H9 (cell line): ENCODE measurements around the gene GTF2A1. TPM values are rescaled to one million over a fixed set of nuclear protein-coding genes. Genes with fewer than 3 reads are reported as not detected.

ENCODE experiments used
- DNase-seq: peaks from one replicate; pipeline ENCODE4 v3.0.0-alpha.2; 2017
- H2AFZ ChIP-seq: one replicate; pipeline ENCODE4 v1.6.1; 2013; ENCODE audit warnings: mild to moderate bottlenecking, low read length, control low read depth, moderate library complexity
- H2AK5ac ChIP-seq: 2 replicates; pipeline ENCODE4 v1.6.1; 2013; ENCODE audit warnings: low read length, control low read depth, mixed read lengths; ENCODE audit not compliant: insufficient read length
- H2BK120ac ChIP-seq: one replicate; pipeline ENCODE4 v1.6.1; 2013; ENCODE audit warnings: low read depth, mild to moderate bottlenecking, low read length, control low read depth, inconsistent platforms; ENCODE audit not compliant: poor library complexity, severe bottlenecking
- H2BK12ac ChIP-seq: 2 replicates; pipeline ENCODE4 v1.6.1; 2013; ENCODE audit warnings: low read length, control low read depth, mixed read lengths, low read depth; ENCODE audit not compliant: insufficient read length
- H2BK15ac ChIP-seq: 2 replicates; pipeline ENCODE4 v1.6.1; 2013; ENCODE audit warnings: low read depth, low read length, control low read depth
- H2BK20ac ChIP-seq: one replicate; pipeline ENCODE4 v1.6.1; 2013; ENCODE audit warnings: low read depth, mild to moderate bottlenecking, low read length, control low read depth, inconsistent platforms; ENCODE audit not compliant: poor library complexity, severe bottlenecking
- H2BK5ac ChIP-seq: 2 replicates; pipeline ENCODE4 v1.6.1; 2013; ENCODE audit warnings: low read length, control low read depth, mixed read lengths; ENCODE audit not compliant: insufficient read length
- H3K14ac ChIP-seq: 2 replicates; pipeline ENCODE4 v1.6.1; 2013; ENCODE audit warnings: low read length, control low read depth; ENCODE audit not compliant: insufficient read depth
- H3K18ac ChIP-seq: 2 replicates; pipeline ENCODE4 v1.6.1; 2013; ENCODE audit warnings: low read depth, mild to moderate bottlenecking, mixed read lengths, low read length, control low read depth; ENCODE audit not compliant: insufficient read length
- H3K23ac ChIP-seq: 2 replicates; pipeline ENCODE4 v1.6.1; 2013; ENCODE audit warnings: low read length, control low read depth, mixed read lengths, low read depth; ENCODE audit not compliant: insufficient read length
- H3K23me2 ChIP-seq: 2 replicates; pipeline ENCODE4 v1.6.1; 2013; ENCODE audit warnings: low read depth, mild to moderate bottlenecking, mixed read lengths, low read length, control low read depth; ENCODE audit not compliant: insufficient read length, poor library complexity, severe bottlenecking
- H3K27ac ChIP-seq: 2 replicates; pipeline ENCODE4 v1.5.1; 2013; ENCODE audit warnings: low read length, control low read depth, mixed read lengths, low read depth; ENCODE audit not compliant: insufficient read length
- H3K27me3 ChIP-seq: 2 replicates; pipeline ENCODE4 v1.6.1; 2013; ENCODE audit warnings: low read length, control low read depth, inconsistent platforms; ENCODE audit not compliant: insufficient read depth
- H3K4ac ChIP-seq: 2 replicates; pipeline ENCODE4 v1.6.1; 2013; ENCODE audit warnings: low read depth, mild to moderate bottlenecking, control low read depth, inconsistent platforms, low read length, moderate library complexity
- H3K4me1 ChIP-seq: 2 replicates; pipeline ENCODE4 v1.6.1; 2013; ENCODE audit warnings: low read length, control low read depth, inconsistent platforms; ENCODE audit not compliant: insufficient read depth
- H3K4me2 ChIP-seq: 2 replicates; pipeline ENCODE4 v1.6.1; 2013; ENCODE audit warnings: low read length, control low read depth, mixed read lengths; ENCODE audit not compliant: insufficient read length, insufficient read depth
- H3K56ac ChIP-seq: 2 replicates; pipeline ENCODE4 v1.6.1; 2013; ENCODE audit warnings: low read depth, mild to moderate bottlenecking, mixed read lengths, low read length, control low read depth; ENCODE audit not compliant: insufficient read length
- H3K79me1 ChIP-seq: 2 replicates; pipeline ENCODE4 v1.6.1; 2013; ENCODE audit warnings: low read depth, mild to moderate bottlenecking, moderate library complexity, low read length, control low read depth, inconsistent platforms; ENCODE audit not compliant: insufficient read depth, poor library complexity, severe bottlenecking
- H3K79me2 ChIP-seq: 2 replicates; pipeline ENCODE4 v1.6.1; 2013; ENCODE audit warnings: low read length, control low read depth, inconsistent platforms; ENCODE audit not compliant: insufficient read depth
- H3K9ac ChIP-seq: 2 replicates; pipeline ENCODE4 v1.6.1; 2013; ENCODE audit warnings: low read length, control low read depth, mixed read lengths; ENCODE audit not compliant: insufficient read length; ENCODE audit errors: extremely low read depth
- H3K9me3 ChIP-seq: one replicate; pipeline ENCODE4 v1.6.1; 2013; ENCODE audit warnings: low read depth, low read length, inconsistent platforms; ENCODE audit not compliant: control insufficient read depth
- H3T11ph ChIP-seq: one replicate; pipeline ENCODE4 v1.6.1; 2013; ENCODE audit warnings: mild to moderate bottlenecking, low read length, control low read depth, inconsistent platforms
- H4K20me1 ChIP-seq: one replicate; pipeline ENCODE4 v1.6.1; 2013; ENCODE audit not compliant: control insufficient read depth, insufficient read length, insufficient read depth
- H4K5ac ChIP-seq: 2 replicates; pipeline ENCODE4 v1.6.1; 2013; ENCODE audit warnings: low read depth, mild to moderate bottlenecking, mixed read lengths, low read length, control low read depth; ENCODE audit not compliant: insufficient read length
- H4K8ac ChIP-seq: replicated peaks from 2 replicates; pipeline ENCODE4 v1.6.1; 2013; ENCODE audit warnings: low read length, control low read depth, mixed read lengths, low read depth; ENCODE audit not compliant: insufficient read length
- H4K91ac ChIP-seq: 2 replicates; pipeline ENCODE4 v1.6.1; 2013; ENCODE audit warnings: low read depth, mild to moderate bottlenecking, moderate library complexity, mixed read lengths, low read length, control low read depth; ENCODE audit not compliant: insufficient read length
- H3K27ac Mint-ChIP-seq, 3 experiments: 2 replicates in 2 of 3; 3 replicates in 1 of 3; pipeline ENCODE4 v1.8.0; 2020 to 2021; ENCODE audit warnings: mixed read lengths in 3 of 3, mild to moderate bottlenecking in 1 of 3, moderate library complexity in 1 of 3
- H3K27me3 Mint-ChIP-seq: 2 replicates; pipeline ENCODE4 v1.8.0; 2021; ENCODE audit warnings: low read depth, mild to moderate bottlenecking, moderate library complexity, mixed read lengths
- H3K36me3 Mint-ChIP-seq, 3 experiments: 2 replicates in 2 of 3; 3 replicates in 1 of 3; pipeline ENCODE4 v1.8.0; 2020 to 2021; ENCODE audit warnings: low read depth in 3 of 3, mixed read lengths in 3 of 3; ENCODE audit not compliant: insufficient read depth in 1 of 3
- H3K4me1 Mint-ChIP-seq, 2 experiments: 2 replicates each; pipeline ENCODE4 v1.8.0; 2020; ENCODE audit warnings: mixed read lengths in 2 of 2
- H3K4me3 Mint-ChIP-seq, 2 experiments: 2 replicates in 1 of 2; 3 replicates in 1 of 2; pipeline ENCODE4 v1.8.0; 2020 to 2021; ENCODE audit warnings: mild to moderate bottlenecking in 2 of 2, mixed read lengths in 2 of 2, moderate library complexity in 1 of 2
- H3K9me3 Mint-ChIP-seq, 2 experiments: 2 replicates in 1 of 2; 3 replicates in 1 of 2; pipeline ENCODE4 v1.8.0; 2020; ENCODE audit warnings: mild to moderate bottlenecking in 2 of 2, mixed read lengths in 2 of 2, moderate library complexity in 1 of 2
- WGBS: extraction: QIAGEN DNeasy Blood & Tissue Kit; methylation state at CpG from one replicate; pipeline ENCODE4 v1.1.7; 2013; ENCODE audit warnings: missing lambda C conversion rate, low lambda C conversion rate, mixed read lengths; ENCODE audit not compliant: insufficient read length; ENCODE audit errors: extremely low coverage; 5-methylcytosine and 5-hydroxymethylcytosine counted together
- total RNA-seq: library from RNA; stranded (reverse); gene quantifications from 2 replicates; pipeline ENCODE4 v1.2.1, GENCODE V29; 2021
- TF ChIP-seq, protein P1 (sequence below): fragments of 200-600 bp; sonication (generic); conservative IDR thresholded peaks from 3 replicates; pipeline ENCODE4 v1.8.0; 2021; ENCODE audit warnings: antibody characterized with exemption, mild to moderate bottlenecking

GTF2A1 gene
- total RNA-seq, 1 experiment from 2014 or later = 43.0 TPM

DNA sequence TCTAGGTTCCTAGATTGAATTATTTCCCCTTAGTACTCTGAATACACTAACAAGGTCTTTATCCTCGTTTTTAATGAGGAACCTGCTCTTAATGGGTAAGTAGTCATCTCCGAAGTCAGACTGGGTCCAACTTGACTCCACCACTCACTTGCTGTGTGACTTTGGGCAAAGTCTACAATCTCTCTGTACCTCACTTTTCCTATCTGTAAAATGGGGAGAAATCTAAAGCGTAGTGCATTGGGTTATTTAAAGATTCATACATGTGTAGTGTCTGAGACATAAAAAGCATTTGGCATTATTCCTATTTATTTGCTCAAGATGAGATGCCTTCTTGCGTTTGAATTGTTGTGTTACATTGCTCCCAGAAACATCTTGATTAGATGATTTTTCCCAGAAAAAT is 51.5 kb downstream of the GTF2A1 start:
- H3K56ac ChIP-seq = no peak overlapping the region
- no peak overlapping the region for H2AK5ac ChIP-seq
- no peaks in the 10 kb centered on the region for H3K27me3 Mint-ChIP-seq
- no peak overlapping the region for H3K23ac ChIP-seq
- no peak overlapping the region for H2BK15ac ChIP-seq
- no peak overlapping the region for H2BK20ac ChIP-seq
- H3K4me1 Mint-ChIP-seq = peaks cover 12 to 13% of the 10 kb centered on the region in 2 experiments
- no peak overlapping the region for H3T11ph ChIP-seq
- H3K18ac ChIP-seq = no peak overlapping the region
- H4K91ac ChIP-seq = no peak overlapping the region
- H3K27ac Mint-ChIP-seq = no peak overlapping the region; a peak in 1 of 7 replicates
- no peak for DNase-seq
- TF ChIP-seq, protein P1, sequence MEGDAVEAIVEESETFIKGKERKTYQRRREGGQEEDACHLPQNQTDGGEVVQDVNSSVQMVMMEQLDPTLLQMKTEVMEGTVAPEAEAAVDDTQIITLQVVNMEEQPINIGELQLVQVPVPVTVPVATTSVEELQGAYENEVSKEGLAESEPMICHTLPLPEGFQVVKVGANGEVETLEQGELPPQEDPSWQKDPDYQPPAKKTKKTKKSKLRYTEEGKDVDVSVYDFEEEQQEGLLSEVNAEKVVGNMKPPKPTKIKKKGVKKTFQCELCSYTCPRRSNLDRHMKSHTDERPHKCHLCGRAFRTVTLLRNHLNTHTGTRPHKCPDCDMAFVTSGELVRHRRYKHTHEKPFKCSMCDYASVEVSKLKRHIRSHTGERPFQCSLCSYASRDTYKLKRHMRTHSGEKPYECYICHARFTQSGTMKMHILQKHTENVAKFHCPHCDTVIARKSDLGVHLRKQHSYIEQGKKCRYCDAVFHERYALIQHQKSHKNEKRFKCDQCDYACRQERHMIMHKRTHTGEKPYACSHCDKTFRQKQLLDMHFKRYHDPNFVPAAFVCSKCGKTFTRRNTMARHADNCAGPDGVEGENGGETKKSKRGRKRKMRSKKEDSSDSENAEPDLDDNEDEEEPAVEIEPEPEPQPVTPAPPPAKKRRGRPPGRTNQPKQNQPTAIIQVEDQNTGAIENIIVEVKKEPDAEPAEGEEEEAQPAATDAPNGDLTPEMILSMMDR = no peak
- H2BK12ac ChIP-seq = no peak overlapping the region
- H2AFZ ChIP-seq = no peak overlapping the region
- H3K9me3 Mint-ChIP-seq = no peaks in the 10 kb centered on the region
- no peaks in the 10 kb centered on the region for H3K9me3 ChIP-seq
- WGBS = no CpG with 5 or more reads among the region's 4 CpGs
- no peaks in the 10 kb centered on the region for H3K4me1 ChIP-seq
- peak overlapping the region; percentile 57 for H3K4me2 ChIP-seq
- no peaks in the 10 kb centered on the region for H3K79me1 ChIP-seq
- no peak overlapping the region for H3K14ac ChIP-seq
- H2BK120ac ChIP-seq = no peak overlapping the region
- H3K27ac ChIP-seq = no peak overlapping the region
- H3K36me3 Mint-ChIP-seq = peaks cover 0 to 2% (median 0%) of the 10 kb centered on the region in 3 experiments; a peak in 1 of 7 replicates
- H3K4me3 Mint-ChIP-seq = peak overlapping the region; percentile 83 to 85
- peaks cover 2% of the 10 kb centered on the region for H4K20me1 ChIP-seq
- H2BK5ac ChIP-seq = no peak overlapping the region
- no peak overlapping the region for H4K8ac ChIP-seq
- peaks cover 10% of the 10 kb centered on the region for H3K23me2 ChIP-seq
- H3K4ac ChIP-seq = no peak overlapping the region
- no peaks in the 10 kb centered on the region for H3K27me3 ChIP-seq
- H3K9ac ChIP-seq = no peak overlapping the region
- H4K5ac ChIP-seq = no peak overlapping the region
- H3K79me2 ChIP-seq = no peaks in the 10 kb centered on the region
